Urinary bladder (tissue), 4 donors: ENCODE results near the gene EPB41L4A. TPM values are rescaled to one million over a fixed set of nuclear protein-coding genes. Genes with fewer than 3 reads are reported as not detected.

Experiments used
- DNase-seq: peaks from one replicate; pipeline ENCODE4 v3.0.0-alpha.2; 2015; ENCODE audit errors: extremely low spot score
- H3K27ac ChIP-seq: one replicate; pipeline ENCODE4 v1.5.1; 2013; ENCODE audit warnings: low read depth, mild to moderate bottlenecking, moderate library complexity
- H3K36me3 ChIP-seq: one replicate; pipeline ENCODE4 v1.6.1; 2013; ENCODE audit warnings: mild to moderate bottlenecking, moderate library complexity; ENCODE audit not compliant: insufficient read depth
- H3K4me1 ChIP-seq: one replicate; pipeline ENCODE4 v1.6.1; 2013; ENCODE audit warnings: mild to moderate bottlenecking, moderate library complexity; ENCODE audit not compliant: insufficient read depth
- H3K4me3 ChIP-seq: one replicate; pipeline ENCODE4 v1.5.1; 2013; ENCODE audit warnings: low read depth, low read length
- WGBS: extraction: QIAGEN DNeasy Blood & Tissue Kit; methylation state at CpG from one replicate; pipeline ENCODE4 v1.1.7; 2013; 5-methylcytosine and 5-hydroxymethylcytosine counted together
- polyA plus RNA-seq: library from polyadenylated mRNA; stranded (reverse); fragments of 200-250 nt; gene quantifications from one replicate; pipeline ENCODE4 v1.2.3, GENCODE V29; 2013
- total RNA-seq: library from RNA; depleted of rRNA; stranded (reverse); fragments of >200 nt; gene quantifications from one replicate; pipeline ENCODE4 v1.2.3, GENCODE V29; 2014
- donor health status: healthy with polysubstance abuse.
- donor health status: healthy.

EPB41L4A gene
- total and polyA plus RNA-seq, 2 donors: 5.0 to 49.4 TPM

DNA sequence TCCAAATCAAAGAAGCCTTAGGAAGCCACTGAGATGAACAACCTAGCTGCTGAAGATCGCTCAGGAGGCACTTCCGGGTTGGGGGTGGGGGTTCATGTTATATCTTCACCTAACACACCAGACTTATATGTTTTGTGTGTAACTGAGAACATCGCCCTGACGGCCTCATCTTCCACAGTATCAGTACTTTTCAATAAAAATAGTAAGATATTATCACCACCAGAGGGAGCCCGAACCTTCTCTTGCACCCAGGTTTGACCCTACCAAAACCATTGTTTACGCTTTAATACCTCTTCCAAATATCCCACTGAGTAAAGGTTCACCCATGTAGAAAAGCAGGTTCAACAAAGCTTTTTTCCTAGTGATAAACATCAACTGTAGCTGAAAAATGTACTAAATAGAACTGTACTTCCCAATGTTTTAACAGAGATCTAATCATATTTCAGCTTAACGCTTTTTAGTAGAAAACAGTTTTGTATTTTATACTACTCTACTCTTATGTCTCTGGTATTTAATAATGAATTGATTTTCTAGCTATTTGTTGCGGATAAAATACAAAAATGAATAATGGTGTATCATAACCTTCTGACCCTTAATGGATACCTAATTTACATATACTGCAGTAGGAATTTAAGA, 244.0 kb downstream of the EPB41L4A start:
- DNase-seq: peak; percentile 62
- Histone ChIP-seq H3K27ac (no peak overlapping the region), H3K4me3 (no peak overlapping the region), H3K36me3 (no peaks in the 10 kb centered on the region), H3K4me1 (no peaks in the 10 kb centered on the region)
- WGBS: 29% methylated on average over 8 of the region's 8 CpGs

DNA sequence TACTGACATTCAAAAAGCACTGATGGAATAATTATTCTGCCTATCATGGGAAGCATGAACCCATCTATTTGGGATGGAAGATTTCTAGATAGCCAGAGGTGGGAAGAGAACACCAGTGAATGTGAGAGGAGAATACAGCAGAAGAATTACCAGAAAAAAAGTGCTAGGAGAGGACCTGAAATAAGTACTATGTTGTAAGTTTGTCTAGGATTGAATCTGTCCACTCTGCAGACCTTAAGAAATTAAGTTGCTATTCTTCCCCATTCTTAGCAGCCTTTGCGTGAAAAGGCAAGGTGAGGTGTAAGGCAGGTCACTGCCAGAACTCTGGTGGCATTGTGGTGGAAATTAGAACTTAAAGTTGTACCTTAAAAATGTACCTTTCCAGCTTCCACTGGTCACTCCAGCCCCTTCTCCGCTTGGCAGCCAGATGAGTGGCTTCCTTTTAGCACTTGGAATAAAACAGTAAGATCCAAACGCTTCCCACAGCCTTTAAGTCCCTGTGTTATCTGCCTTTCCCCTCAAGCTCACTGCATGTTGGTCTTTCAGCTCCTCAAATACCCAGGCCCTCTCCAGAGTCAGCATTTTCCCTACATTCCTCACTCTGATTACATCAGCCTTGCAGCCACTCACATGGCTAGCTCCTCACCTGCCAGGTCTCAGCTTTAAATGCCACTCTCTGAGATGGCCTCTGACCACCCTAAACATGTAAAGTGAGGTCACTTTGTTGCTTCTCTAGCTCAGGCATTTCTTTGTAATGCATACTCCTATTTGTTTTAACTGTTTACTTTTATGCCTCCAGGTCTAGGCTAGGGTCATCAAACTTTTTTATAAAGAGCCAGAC, 253.0 kb downstream of the EPB41L4A start:
- Histone ChIP-seq H3K36me3 (peaks cover 5% of the 10 kb centered on the region), H3K27ac (no peak overlapping the region), H3K4me3 (no peak overlapping the region), H3K4me1 (no peaks in the 10 kb centered on the region)
- WGBS: 74% methylated on average over 3 of the region's 3 CpGs
- no peak for DNase-seq

DNA sequence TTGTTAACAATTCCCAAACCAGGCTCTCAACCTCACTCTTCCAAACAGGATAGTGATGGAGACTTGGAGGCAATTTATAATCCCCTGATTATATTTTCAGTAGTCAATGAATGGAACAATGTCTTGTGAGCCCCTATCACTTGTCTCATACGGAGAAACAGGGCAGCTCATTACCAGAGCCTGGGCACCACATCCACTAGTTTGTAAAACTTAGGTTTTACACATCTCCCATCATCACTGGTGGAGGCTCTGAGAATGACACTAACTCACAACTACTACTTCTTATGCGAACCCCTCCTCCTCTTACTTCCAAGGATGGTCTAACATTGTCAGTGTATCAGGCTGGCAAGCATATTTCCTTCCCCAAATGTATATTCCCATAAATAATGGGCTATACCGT, 253.7 kb downstream of the EPB41L4A start:
- no peak overlapping the region for H3K4me3 ChIP-seq
- peaks cover 5% of the 10 kb centered on the region for H3K36me3 ChIP-seq
- H3K27ac ChIP-seq: no peak overlapping the region
- no peaks in the 10 kb centered on the region for H3K4me1 ChIP-seq
- WGBS: 62% methylated on average over 3 of the region's 3 CpGs
- no peak for DNase-seq

DNA sequence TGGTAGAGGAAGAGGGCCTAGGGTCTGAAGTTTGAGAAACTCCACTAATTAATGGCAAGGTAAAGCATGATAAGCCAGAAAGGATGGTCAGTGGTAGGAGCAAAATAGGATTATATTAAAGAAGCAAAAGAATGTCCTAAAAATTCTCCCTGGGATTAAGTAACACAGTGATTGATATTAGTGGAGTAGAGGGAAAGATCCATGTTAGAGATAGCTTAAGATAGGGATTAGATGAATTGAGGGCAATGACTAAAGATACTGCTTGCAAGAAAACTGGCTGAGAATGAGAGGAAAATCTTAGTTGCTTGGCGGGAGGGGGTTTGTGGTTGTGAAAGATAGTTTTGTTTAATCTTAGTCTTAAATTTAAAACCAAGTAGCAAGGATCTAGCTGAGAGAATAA, 255.6 kb downstream of the EPB41L4A start:
- no peak for DNase-seq
- Histone ChIP-seq H3K36me3 (peaks cover 5% of the 10 kb centered on the region), H3K4me3 (no peak overlapping the region), H3K4me1 (no peaks in the 10 kb centered on the region), H3K27ac (no peak overlapping the region)
- 85% methylated on average over 1 of the region's 1 CpG for WGBS

DNA sequence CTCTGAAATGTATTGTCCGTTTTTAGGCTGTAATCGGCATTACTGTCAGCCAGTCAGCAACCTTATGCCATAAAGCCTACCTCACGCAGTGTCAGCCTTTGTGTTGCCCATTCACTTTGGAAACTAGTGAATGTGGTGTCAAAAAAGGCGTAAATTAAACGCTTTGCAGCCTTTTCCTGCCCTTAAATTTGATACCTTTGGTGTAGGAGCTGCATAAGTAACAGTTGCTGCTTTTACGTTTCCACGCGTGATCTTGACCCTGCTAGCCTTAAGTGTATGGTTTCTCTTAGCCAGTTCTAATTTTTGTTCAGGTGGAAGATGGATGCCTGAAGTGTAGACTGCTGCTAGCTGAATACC, 257.7 kb downstream of the EPB41L4A start:
- H3K27ac ChIP-seq: peak overlapping the region; percentile 68

DNA sequence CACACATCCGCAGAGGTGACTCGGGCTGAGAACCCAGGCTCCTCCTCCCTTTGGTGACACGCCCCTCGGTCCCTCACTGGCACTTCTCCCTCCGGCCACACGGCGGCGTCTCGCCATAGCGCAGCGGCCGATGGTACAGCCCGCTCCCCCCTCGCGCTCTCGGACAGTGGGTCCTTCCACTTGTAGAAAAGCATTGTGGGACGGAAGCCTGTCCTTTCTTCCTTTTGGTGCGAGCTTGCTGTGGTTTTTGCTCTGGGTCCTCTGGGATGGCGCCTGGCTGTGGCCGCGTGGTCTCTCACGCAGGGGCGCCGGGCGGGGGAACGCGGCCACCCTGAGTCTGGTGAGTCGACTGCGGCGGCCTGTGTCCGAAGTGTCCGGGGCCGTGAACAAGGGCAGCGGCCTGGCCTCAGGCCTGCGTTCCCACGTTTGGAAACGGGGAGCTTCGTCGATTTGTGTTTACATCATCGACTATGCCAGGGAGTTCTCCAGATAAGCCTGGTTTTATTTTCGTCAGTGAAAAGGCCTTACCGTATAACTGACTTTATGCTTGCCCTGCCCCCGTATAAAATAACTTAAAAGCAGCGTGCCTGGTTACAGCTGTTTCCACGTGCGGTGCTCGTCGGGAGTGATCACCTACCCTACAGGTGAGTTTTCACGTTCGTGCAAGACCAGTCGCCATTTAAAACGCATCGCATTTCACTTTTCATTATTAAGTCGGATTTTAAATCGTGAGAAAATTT, 258.3 kb downstream of the EPB41L4A start:
- H3K36me3 ChIP-seq: peaks cover 5% of the 10 kb centered on the region
- peak; percentile 79 for DNase-seq
- H3K27ac ChIP-seq: peak overlapping the region; percentile 57
- no peaks in the 10 kb centered on the region for H3K4me1 ChIP-seq
- H3K4me3 ChIP-seq: peak overlapping the region; percentile 67
- under 1% methylated on average over 55 of the region's 55 CpGs for WGBS

More for the DNA sequence above, 257.7 kb downstream of the EPB41L4A start:
- H3K4me1 ChIP-seq: no peaks in the 10 kb centered on the region
- WGBS: under 1% methylated on average over 8 of the region's 8 CpGs
- peaks cover 5% of the 10 kb centered on the region for H3K36me3 ChIP-seq
- DNase-seq: no peak
- peak overlapping the region; percentile 67 for H3K4me3 ChIP-seq

DNA sequence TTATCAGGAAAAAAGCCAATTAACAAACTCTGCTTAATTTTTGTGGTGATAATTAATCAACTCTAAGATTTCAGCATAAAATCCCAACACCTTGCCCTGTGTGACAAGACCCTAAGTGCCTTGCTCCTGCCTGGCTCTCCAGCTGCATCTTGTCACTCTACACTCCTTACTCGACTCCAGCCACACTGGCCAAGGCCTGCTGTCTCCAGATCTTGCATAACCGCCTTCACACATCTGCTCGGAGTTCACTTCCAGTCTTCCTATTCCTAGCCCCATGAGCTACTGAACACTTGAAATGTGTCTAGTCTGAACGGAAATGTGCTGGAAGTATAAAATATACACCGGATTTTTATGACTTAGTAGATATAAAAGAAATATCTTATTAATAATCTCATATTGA, 259.6 kb downstream of the EPB41L4A start:
- Histone ChIP-seq H3K36me3 (peaks cover 5% of the 10 kb centered on the region), H3K4me3 (no peak overlapping the region), H3K27ac (no peak overlapping the region), H3K4me1 (no peaks in the 10 kb centered on the region)
- no peak for DNase-seq
- WGBS: 38% methylated on average over 5 of the region's 5 CpGs

DNA sequence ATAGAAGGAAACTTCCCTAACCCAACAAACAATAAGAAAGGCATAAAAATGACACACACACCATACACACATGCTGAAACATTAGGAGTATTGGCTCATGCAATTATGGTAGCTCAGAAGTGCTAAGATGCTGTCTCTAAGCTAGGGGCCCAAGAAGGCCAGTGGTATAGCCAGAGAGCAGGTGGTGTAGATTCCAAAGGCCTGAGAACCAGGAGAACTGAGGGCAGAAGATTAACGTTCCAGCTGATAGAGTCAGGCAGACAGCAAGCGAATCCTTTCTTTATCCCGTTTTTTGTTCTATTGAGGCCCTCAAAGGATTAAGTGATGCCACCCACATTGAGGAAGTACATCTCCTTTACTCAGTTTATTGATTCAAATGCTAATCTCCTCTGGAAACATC, 262.9 kb downstream of the EPB41L4A start:
- no peak for DNase-seq
- Histone ChIP-seq H3K4me1 (no peaks in the 10 kb centered on the region), H3K27ac (no peak overlapping the region), H3K36me3 (no peaks in the 10 kb centered on the region), H3K4me3 (no peak overlapping the region)
- 62% methylated on average over 3 of the region's 3 CpGs for WGBS

DNA sequence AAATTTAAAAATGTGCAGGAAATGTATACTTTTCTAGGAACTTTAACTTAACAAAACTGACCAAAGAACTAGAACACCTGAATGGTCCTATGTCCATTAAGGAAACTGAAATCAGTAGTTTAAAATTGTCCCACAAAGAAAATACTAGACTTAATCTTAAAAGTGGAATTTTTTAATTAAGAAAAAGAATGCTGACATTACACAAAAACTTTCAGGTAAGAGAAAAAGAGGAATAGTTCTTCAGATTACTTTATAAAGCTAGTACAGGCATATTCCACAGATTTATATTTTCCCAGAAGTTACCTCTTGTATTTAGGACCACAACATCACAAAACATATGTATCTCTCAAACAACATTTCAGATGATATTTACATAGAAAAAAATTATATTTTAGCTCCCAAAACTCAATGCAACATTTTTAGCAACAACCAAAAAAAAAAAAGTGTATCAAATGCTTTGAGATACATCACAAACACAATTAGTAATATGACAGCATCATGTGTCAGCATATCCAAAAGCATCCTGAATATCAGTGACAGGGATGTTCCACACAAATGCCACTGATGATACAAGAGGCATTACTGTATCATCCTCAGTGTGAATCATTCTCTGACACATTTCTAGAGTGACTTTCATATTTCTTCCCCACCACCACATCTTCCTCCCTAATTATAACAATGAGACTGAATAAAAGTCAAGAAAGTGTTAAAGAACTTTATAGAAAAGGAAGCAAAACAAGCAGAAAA, 264.0 kb downstream of the EPB41L4A start:
- no peak overlapping the region for H3K4me3 ChIP-seq
- no peaks in the 10 kb centered on the region for H3K4me1 ChIP-seq
- H3K36me3 ChIP-seq: no peaks in the 10 kb centered on the region
- DNase-seq: no peak
- H3K27ac ChIP-seq: no peak overlapping the region

DNA sequence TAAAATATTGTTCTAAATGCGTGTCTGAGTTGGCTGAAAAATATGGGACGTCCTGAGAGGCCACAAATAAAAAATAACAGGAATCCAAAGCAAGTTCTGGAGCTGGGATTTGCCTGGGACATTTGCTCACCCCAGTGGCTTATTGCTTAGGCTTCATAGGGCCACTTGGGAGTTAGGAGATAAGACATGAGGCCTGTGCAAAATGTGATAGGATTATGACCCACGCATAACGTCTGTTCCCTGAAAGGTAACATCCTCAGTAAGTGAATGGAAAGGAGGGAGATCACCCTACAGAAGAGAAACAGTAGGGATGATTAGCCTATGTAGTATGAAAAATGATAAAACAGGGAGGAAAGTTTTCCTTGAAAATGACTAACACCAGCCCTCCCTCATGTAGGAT, 269.4 kb downstream of the EPB41L4A start:
- no peak for DNase-seq
- 82% methylated on average over 4 of the region's 4 CpGs for WGBS
- Histone ChIP-seq H3K36me3 (no peaks in the 10 kb centered on the region), H3K27ac (no peak overlapping the region), H3K4me1 (no peaks in the 10 kb centered on the region), H3K4me3 (no peak overlapping the region)

DNA sequence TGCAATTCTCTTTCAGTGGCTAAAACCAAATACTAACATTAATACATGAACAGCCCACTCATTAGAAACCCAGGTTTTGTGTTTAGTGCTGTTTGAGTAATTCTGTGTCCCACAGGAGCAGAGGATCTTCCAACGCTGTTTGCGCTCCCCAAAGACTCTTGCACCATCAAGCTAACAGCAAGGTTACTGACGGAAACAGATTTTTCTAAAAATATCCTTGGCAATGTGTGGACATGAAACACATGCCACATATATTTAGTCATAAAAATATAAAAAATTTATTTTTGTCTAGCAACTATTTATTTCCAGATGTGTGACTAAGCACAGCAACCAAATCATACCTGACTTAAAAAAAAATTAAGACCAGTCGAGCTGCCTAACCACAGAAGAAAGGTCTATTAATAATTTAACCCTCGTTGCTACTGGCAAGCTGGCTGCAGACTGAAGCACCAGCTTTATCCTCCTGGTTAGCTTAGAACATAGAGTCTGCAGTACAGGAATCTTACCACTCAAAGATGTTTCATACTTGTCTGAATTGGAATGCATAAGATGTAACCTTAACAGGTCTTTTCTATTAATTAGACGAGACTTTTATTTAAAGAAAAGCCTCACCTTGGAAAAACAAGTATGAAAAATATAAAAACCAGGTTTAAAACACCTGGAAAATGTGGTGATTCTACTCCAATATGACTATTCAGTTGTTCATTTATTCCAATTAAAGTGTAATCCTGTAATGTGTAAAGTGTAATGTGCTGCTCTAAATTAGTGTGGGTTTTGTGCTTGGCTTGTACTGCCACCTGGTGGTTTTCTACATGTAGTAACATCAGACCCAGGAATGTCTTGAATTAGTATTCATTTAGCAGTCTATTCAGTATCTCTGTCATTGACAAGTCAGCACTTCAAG, 272.5 kb downstream of the EPB41L4A start:
- Histone ChIP-seq H3K36me3 (no peaks in the 10 kb centered on the region), H3K27ac (no peak overlapping the region), H3K4me1 (no peaks in the 10 kb centered on the region), H3K4me3 (no peak overlapping the region)
- 31% methylated on average over 6 of the region's 6 CpGs for WGBS
- DNase-seq: peak; percentile 36

DNA sequence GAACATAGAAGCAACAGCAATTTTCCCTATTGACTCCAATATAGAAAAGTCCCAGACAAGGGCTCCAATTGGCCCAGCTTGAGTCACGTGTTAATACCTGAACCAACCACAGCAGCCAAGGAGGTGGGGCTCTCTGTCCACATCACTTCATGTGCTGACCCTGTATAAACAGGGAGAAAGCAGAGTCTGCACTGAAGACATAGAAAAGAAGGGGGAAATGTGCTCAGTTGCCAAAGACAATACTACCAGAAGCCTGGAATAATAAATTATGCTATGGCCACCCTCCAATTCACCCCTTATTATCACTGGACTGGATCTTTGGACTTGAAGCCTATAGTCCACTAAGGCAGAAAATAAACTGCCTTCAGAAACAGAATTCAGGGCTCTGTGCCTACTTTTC, 275.4 kb downstream of the EPB41L4A start:
- Histone ChIP-seq H3K4me3 (no peak overlapping the region), H3K4me1 (no peaks in the 10 kb centered on the region), H3K36me3 (no peaks in the 10 kb centered on the region), H3K27ac (no peak overlapping the region)
- peak; percentile 33 for DNase-seq
- 67% methylated on average over 1 of the region's 1 CpG for WGBS
